DOHH2 (cell line): ENCODE results near the gene KNDC1.

Experiments
- H3F3A ChIP-seq: fragments of 200-600 bp; sonication (generic), shearing (Covaris generic); 2 replicates; pipeline ENCODE4 v1.6.0; 2016; ENCODE audit warnings: antibody characterized with exemption, mild to moderate bottlenecking; ENCODE audit not compliant: control insufficient read depth, insufficient read depth
- H3K27ac ChIP-seq: fragments of 200-600 bp; sonication (generic); 2 replicates; pipeline ENCODE4 v1.5.1; 2014; ENCODE audit warnings: low read depth, mild to moderate bottlenecking, low read length, moderate library complexity
- H3K27me3 ChIP-seq: fragments of 200-600 bp; sonication (generic); 2 replicates; pipeline ENCODE4 v1.6.1; 2014; ENCODE audit warnings: mild to moderate bottlenecking, low read length, mixed read lengths; ENCODE audit not compliant: control insufficient read depth
- H3K36me3 ChIP-seq: fragments of 200-600 bp; sonication (generic); 2 replicates; pipeline ENCODE4 v1.6.1; 2014; ENCODE audit warnings: mild to moderate bottlenecking, low read length, moderate library complexity, mixed read lengths; ENCODE audit not compliant: control insufficient read depth
- H3K4me1 ChIP-seq: fragments of 200-600 bp; sonication (generic); 2 replicates; pipeline ENCODE4 v1.6.1; 2014; ENCODE audit warnings: mild to moderate bottlenecking, low read length, mixed read lengths; ENCODE audit not compliant: control insufficient read depth
- H3K4me2 ChIP-seq: fragments of 200-600 bp; sonication (generic); 2 replicates; pipeline ENCODE4 v1.6.0; 2014; ENCODE audit warnings: mild to moderate bottlenecking, low read length, moderate library complexity
- H3K4me3 ChIP-seq: fragments of 200-600 bp; sonication (generic); 2 replicates; pipeline ENCODE4 v1.5.1; 2014; ENCODE audit warnings: mild to moderate bottlenecking, low read length, mixed read lengths
- H3K79me2 ChIP-seq: fragments of 200-600 bp; sonication (generic); 2 replicates; pipeline ENCODE4 v1.6.1; 2014; ENCODE audit warnings: mild to moderate bottlenecking, low read length, mixed read lengths; ENCODE audit not compliant: control insufficient read depth
- H3K9me2 ChIP-seq: fragments of 200-600 bp; sonication (generic); replicated peaks from 2 replicates; pipeline ENCODE4 v1.6.1; 2014; ENCODE audit warnings: mild to moderate bottlenecking, low read length, mixed read lengths; ENCODE audit not compliant: control insufficient read depth
- H3K9me3 ChIP-seq: fragments of 200-600 bp; sonication (generic); 2 replicates; pipeline ENCODE4 v1.6.1; 2014; ENCODE audit warnings: antibody characterized with exemption, low read length, mixed read lengths; ENCODE audit not compliant: control insufficient read depth, insufficient read depth
- H4K20me1 ChIP-seq: fragments of 200-600 bp; sonication (generic); 2 replicates; pipeline ENCODE4 v1.6.0; 2014; ENCODE audit warnings: low read depth, mild to moderate bottlenecking, antibody characterized with exemption, low read length, moderate library complexity; ENCODE audit not compliant: control insufficient read depth, insufficient read depth
- EZH2phosphoT487 ChIP-seq: fragments of 200-600 bp; sonication (generic); IDR thresholded peaks from 2 replicates; pipeline ENCODE4 v1.6.1; 2017; ENCODE audit warnings: borderline replicate concordance, mild to moderate bottlenecking, antibody characterized with exemption, low read length, moderate library complexity, mixed read lengths
- TF ChIP-seq, protein P1 (sequence below): fragments of 200-600 bp; sonication (generic); IDR thresholded peaks from one replicate; pipeline ENCODE4 v1.5.1; 2014; ENCODE audit warnings: antibody characterized with exemption, mild to moderate bottlenecking, low read depth, low read length; ENCODE audit not compliant: poor library complexity, severe bottlenecking

Gene KNDC1

GRCh38 chr10:133274751-133275683, 115.0 kb downstream of the KNDC1 start:
- Histone ChIP-seq H3K9me3 (no peaks in the 10 kb centered on the region), H3K4me1 (peaks cover 37% of the 10 kb centered on the region), H3F3A (no peaks in the 10 kb centered on the region), H3K9me2 (no peaks in the 10 kb centered on the region), H3K27me3 (peaks cover 9% of the 10 kb centered on the region), H4K20me1 (no peaks in the 10 kb centered on the region), H3K4me2 (peak overlapping the region; percentile 51), H3K36me3 (no peaks in the 10 kb centered on the region), H3K79me2 (no peaks in the 10 kb centered on the region), H3K27ac (no peak overlapping the region), H3K4me3 (no peak overlapping the region)
- TF ChIP-seq EZH2phosphoT487: no peak
- TF ChIP-seq, protein P1, sequence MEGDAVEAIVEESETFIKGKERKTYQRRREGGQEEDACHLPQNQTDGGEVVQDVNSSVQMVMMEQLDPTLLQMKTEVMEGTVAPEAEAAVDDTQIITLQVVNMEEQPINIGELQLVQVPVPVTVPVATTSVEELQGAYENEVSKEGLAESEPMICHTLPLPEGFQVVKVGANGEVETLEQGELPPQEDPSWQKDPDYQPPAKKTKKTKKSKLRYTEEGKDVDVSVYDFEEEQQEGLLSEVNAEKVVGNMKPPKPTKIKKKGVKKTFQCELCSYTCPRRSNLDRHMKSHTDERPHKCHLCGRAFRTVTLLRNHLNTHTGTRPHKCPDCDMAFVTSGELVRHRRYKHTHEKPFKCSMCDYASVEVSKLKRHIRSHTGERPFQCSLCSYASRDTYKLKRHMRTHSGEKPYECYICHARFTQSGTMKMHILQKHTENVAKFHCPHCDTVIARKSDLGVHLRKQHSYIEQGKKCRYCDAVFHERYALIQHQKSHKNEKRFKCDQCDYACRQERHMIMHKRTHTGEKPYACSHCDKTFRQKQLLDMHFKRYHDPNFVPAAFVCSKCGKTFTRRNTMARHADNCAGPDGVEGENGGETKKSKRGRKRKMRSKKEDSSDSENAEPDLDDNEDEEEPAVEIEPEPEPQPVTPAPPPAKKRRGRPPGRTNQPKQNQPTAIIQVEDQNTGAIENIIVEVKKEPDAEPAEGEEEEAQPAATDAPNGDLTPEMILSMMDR: no peak

GRCh38 chr10:133275684-133276092, 115.7 kb downstream of the KNDC1 start:
- Histone ChIP-seq H3K27ac (no peak overlapping the region), H4K20me1 (no peaks in the 10 kb centered on the region), H3K9me2 (no peaks in the 10 kb centered on the region), H3F3A (no peaks in the 10 kb centered on the region), H3K79me2 (no peaks in the 10 kb centered on the region), H3K36me3 (no peaks in the 10 kb centered on the region), H3K27me3 (peaks cover 9% of the 10 kb centered on the region), H3K4me2 (peak overlapping the region; percentile 51), H3K4me3 (no peak overlapping the region), H3K9me3 (no peaks in the 10 kb centered on the region), H3K4me1 (peaks cover 37% of the 10 kb centered on the region)
- TF ChIP-seq, protein P1: peak; percentile 60
- no peak for TF ChIP-seq EZH2phosphoT487
